HepG2 (cell line): ENCODE measurements around the gene RABGGTA.

ENCODE experiments used
- CEBPZ ChIP-seq: IDR thresholded peaks from 2 replicates; pipeline ENCODE4 v1.6.1; 2012; ENCODE audit warnings: low read length, improper control_type of control experiment
- ELF3 ChIP-seq: IDR thresholded peaks from 2 replicates; pipeline ENCODE4 v1.6.1; 2016; ENCODE audit warnings: missing genetic modification reagents, missing compliant biosample characterization
- HIC2 ChIP-seq: sonication (generic); formaldehyde crosslinking; IDR thresholded peaks from 2 replicates; pipeline ENCODE4 v1.9.0; 2022; ENCODE audit warnings: low read depth, missing genetic modification reagents
- KDM5A ChIP-seq: fragments of 200-600 bp; sonication (generic); IDR thresholded peaks from 2 replicates; pipeline ENCODE4 v1.7.0; 2018; ENCODE audit warnings: antibody characterized with exemption, mild to moderate bottlenecking, low read length, borderline replicate concordance
- RAD21 ChIP-seq: fragments of 450-650 bp; formaldehyde crosslinking; IDR thresholded peaks from 2 replicates; pipeline ENCODE4 v1.5.0; 2020; ENCODE audit warnings: mild to moderate bottlenecking
- RFX5 ChIP-seq: IDR thresholded peaks from 2 replicates; pipeline ENCODE4 v1.6.1; 2011; ENCODE audit warnings: low read depth, low read length, improper control_type of control experiment

- no peak for TF ChIP-seq ELF3 (CRISPR knock-in tag)
- no peak for TF ChIP-seq CEBPZ
- no peak for TF ChIP-seq RFX5
- TF ChIP-seq RAD21 (CRISPR knock-in tag): no peak
- TF ChIP-seq HIC2 (CRISPR knock-in tag): no peak
- TF ChIP-seq KDM5A: no peak
Observed at GRCh38 chr14:24281636-24282035, 10.2 kb upstream of the RABGGTA start.
